Gastrocnemius medialis (tissue), 4 donors: ENCODE measurements around the gene SH3PXD2B. TPM values are rescaled to one million over a fixed set of nuclear protein-coding genes. Genes with fewer than 3 reads are reported as not detected.

Source experiments
- ATAC-seq, 2 donors: fragments of 150-250 bp; one replicate each; pipeline ENCODE4 v1.9.1; 2016
- DNase-seq, 2 donors: peaks; one replicate each; pipeline ENCODE4 v3.0.0-alpha.2; 2019
- H3K27ac ChIP-seq, 4 donors: fragments of 200-600 bp; sonication (generic); 1 replicate in 1 of 4; 2 replicates in 3 of 4; pipeline ENCODE4 v1.5.1; 2016 to 2018; ENCODE audit warnings: mild to moderate bottlenecking in 2 of 4, moderate library complexity in 1 of 4
- H3K27me3 ChIP-seq, 3 donors: fragments of 200-600 bp; sonication (generic) in 2 of 3; 1 replicate in 1 of 3; 2 replicates in 2 of 3; pipeline versions ENCODE4 v1.5.1 to v1.6.0; 2016 to 2019; ENCODE audit warnings: mild to moderate bottlenecking in 1 of 3, moderate library complexity in 1 of 3
- H3K36me3 ChIP-seq, 2 donors: fragments of 200-600 bp; sonication (generic) in 1 of 2; one replicate each; pipeline ENCODE4 v1.5.1; 2017 to 2018
- H3K4me1 ChIP-seq, 2 donors: fragments of 200-600 bp; sonication (generic) in 1 of 2; one replicate each; pipeline ENCODE4 v1.5.1; 2016 to 2017; ENCODE audit warnings: mild to moderate bottlenecking in 2 of 2
- H3K4me3 ChIP-seq, 4 donors: fragments of 200-600 bp; sonication (generic) in 3 of 4; 1 replicate in 1 of 4; 2 replicates in 3 of 4; pipeline ENCODE4 v1.5.1; 2016 to 2019; ENCODE audit warnings: mild to moderate bottlenecking in 2 of 4
- H3K9me3 ChIP-seq, 3 donors: fragments of 200-600 bp; sonication (generic) in 2 of 3; 1 replicate in 1 of 3; 2 replicates in 2 of 3; pipeline ENCODE4 v1.5.1; 2016 to 2019
- CTCF ChIP-seq, 5 experiments: fragments of 450-650 bp in 3 of 5; fragments of 200-600 bp in 2 of 5; sonication (generic) in 2 of 5; IDR thresholded peaks in 4 of 5; conservative IDR thresholded peaks in 1 of 5; 1 replicate in 4 of 5; 2 replicates in 1 of 5; pipeline ENCODE4 v1.5.1; 2016 to 2019; ENCODE audit warnings: antibody characterized with exemption in 5 of 5, mild to moderate bottlenecking in 3 of 5, moderate library complexity in 3 of 5
- POLR2A ChIP-seq, 2 donors: fragments of 450-650 bp; IDR thresholded peaks; one replicate each; pipeline ENCODE4 v1.6.1; 2017; ENCODE audit warnings: antibody characterized with exemption in 2 of 2, mild to moderate bottlenecking in 2 of 2, moderate library complexity in 2 of 2
- in situ Hi-C, 4 donors: fragments of 200-750 bp; cut with MboI; loops; one replicate each; pipeline versions ENCODE4 v1.15.0 to v1.8.0; 2017; ENCODE audit warnings: low sequenced_read_pairs in 4 of 4
- intact Hi-C: fragments of 100-400 bp; cut with DNase I; formaldehyde crosslinking; loops from one replicate; pipeline ENCODE4 v1.15.1; 2023; ENCODE audit warnings: low total_unique reads
- total RNA-seq, 4 donors: library from RNA; depleted of rRNA; stranded (reverse); fragments of >200 nt; gene quantifications; one replicate each; pipeline versions ENCODE4 v1.1.0 to v1.2.3, GENCODE V29; 2016

The SH3PXD2B gene
- total RNA-seq, 4 donors from 2014 or later = 2.7 to 10.2 (median 4.2) TPM

GRCh38 chr5:172396220-172396619 lies 58.1 kb downstream of the SH3PXD2B start:
- peaks cover 0 to 6% of the 10 kb centered on the region in 2 donors for H3K36me3 ChIP-seq
- no peak overlapping the region for H3K27ac ChIP-seq
- DNase-seq = no peak
- no peak overlapping the region for H3K4me3 ChIP-seq
- no peaks in the 10 kb centered on the region for H3K4me1 ChIP-seq
- no peak for ATAC-seq
- H3K27me3 ChIP-seq = no peaks in the 10 kb centered on the region
- H3K9me3 ChIP-seq = no peaks in the 10 kb centered on the region
- TF ChIP-seq POLR2A (IDR thresholded peaks at IDR 0.05) (no peak), CTCF (IDR thresholded peaks at IDR 0.05 in 4 of 5, conservative IDR thresholded peaks at IDR 0.05 in 1 of 5) (no peak)
- intact Hi-C loops = no loop called here
- in situ Hi-C loops = no loop called here

GRCh38 chr5:172395483-172395882 lies 58.8 kb downstream of the SH3PXD2B start:
- Histone ChIP-seq H3K4me1 (no peaks in the 10 kb centered on the region), H3K27me3 (no peaks in the 10 kb centered on the region), H3K4me3 (no peak overlapping the region), H3K9me3 (no peaks in the 10 kb centered on the region), H3K36me3 (peaks cover 0 to 6% of the 10 kb centered on the region in 2 donors), H3K27ac (no peak overlapping the region)
- TF ChIP-seq CTCF (IDR thresholded peaks at IDR 0.05 in 4 of 5, conservative IDR thresholded peaks at IDR 0.05 in 1 of 5) (no peak), POLR2A (IDR thresholded peaks at IDR 0.05) (no peak)
- in situ Hi-C loops = no loop called here
- ATAC-seq (no peak), DNase-seq (no peak)
- intact Hi-C loops = no loop called here

DNA sequence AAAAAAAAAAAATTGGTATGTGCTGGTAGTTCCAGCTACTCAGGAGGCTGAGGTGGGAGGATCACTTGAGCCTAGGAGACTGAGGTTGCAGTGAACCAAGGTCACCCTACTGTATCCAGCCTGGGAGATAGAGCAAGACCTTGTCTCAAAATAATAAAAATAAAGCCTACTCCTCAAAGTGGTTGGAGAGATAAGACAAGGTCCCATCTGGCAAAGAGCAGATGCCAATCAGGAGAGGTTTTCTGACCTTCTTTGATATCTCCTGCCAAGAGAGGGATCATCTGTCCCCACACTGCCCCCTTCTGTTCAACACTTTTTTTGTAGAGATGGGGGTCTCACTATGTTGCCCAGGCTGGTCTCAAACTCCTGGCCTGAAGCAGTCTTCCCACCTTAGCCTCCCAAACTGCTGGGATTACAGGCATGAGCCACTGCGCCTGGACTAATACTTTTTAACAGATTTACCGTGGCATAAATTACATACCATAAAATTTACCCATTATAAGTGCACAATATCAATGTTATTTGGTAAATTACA lies 64.7 kb downstream of the SH3PXD2B start:
- Histone ChIP-seq H3K4me1 (no peaks in the 10 kb centered on the region), H3K4me3 (no peak overlapping the region), H3K36me3 (peaks cover 0 to 6% of the 10 kb centered on the region in 2 donors), H3K27ac (no peak overlapping the region), H3K27me3 (no peaks in the 10 kb centered on the region), H3K9me3 (no peaks in the 10 kb centered on the region)
- no peak for DNase-seq
- TF ChIP-seq CTCF (IDR thresholded peaks at IDR 0.05 in 4 of 5, conservative IDR thresholded peaks at IDR 0.05 in 1 of 5) = no peak
- TF ChIP-seq POLR2A (IDR thresholded peaks at IDR 0.05) = no peak
- ATAC-seq = no peak
- intact Hi-C loops (no loop called here), in situ Hi-C loops (no loop called here)

- DNase-seq = no peak
- no peak for TF ChIP-seq POLR2A (IDR thresholded peaks at IDR 0.05)
- TF ChIP-seq CTCF (IDR thresholded peaks at IDR 0.05 in 4 of 5, conservative IDR thresholded peaks at IDR 0.05 in 1 of 5) = no peak
- Histone ChIP-seq H3K4me1 (no peaks in the 10 kb centered on the region), H3K27ac (no peak overlapping the region), H3K27me3 (no peaks in the 10 kb centered on the region), H3K9me3 (no peaks in the 10 kb centered on the region), H3K4me3 (no peak overlapping the region), H3K36me3 (no peaks in the 10 kb centered on the region)
- no peak for ATAC-seq
- in situ Hi-C loops (no loop called here), intact Hi-C loops (no loop called here)
Observed at GRCh38 chr5:172388246-172388733, 66.0 kb downstream of the SH3PXD2B start.

DNA sequence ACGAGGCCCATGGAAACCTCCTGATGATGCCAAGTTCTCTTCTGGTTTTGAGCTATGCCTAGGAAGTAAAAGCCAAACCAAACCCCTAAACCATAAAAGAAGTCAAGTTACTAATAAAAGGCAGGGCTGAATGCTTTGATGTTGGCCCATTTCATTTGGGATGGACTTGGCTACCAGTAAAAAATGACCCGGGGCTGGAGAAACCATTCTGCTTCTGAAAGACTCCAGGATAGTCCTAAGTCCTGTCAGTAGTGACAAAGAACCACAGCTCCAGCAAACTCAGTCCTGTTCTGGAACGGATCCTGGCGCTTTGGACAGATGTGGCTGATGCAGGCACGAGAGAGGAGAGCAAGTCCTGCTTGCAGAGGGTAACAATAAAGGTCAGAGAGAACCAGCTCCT lies 68.6 kb downstream of the SH3PXD2B start:
- H3K27ac ChIP-seq = no peak overlapping the region
- in situ Hi-C loops (no loop called here), intact Hi-C loops (no loop called here)
- no peak overlapping the region for H3K4me3 ChIP-seq
- no peaks in the 10 kb centered on the region for H3K36me3 ChIP-seq
- H3K4me1 ChIP-seq = no peaks in the 10 kb centered on the region
- ATAC-seq (no peak), DNase-seq (no peak)
- no peaks in the 10 kb centered on the region for H3K9me3 ChIP-seq
- no peak for TF ChIP-seq POLR2A (IDR thresholded peaks at IDR 0.05)
- no peak for TF ChIP-seq CTCF (IDR thresholded peaks at IDR 0.05 in 4 of 5, conservative IDR thresholded peaks at IDR 0.05 in 1 of 5)
- no peaks in the 10 kb centered on the region for H3K27me3 ChIP-seq
